Measurements from ENCODE around the gene KRTAP10-4. TPM values are rescaled to one million over a fixed set of nuclear protein-coding genes. Genes with fewer than 3 reads are reported as not detected.

KRTAP10-4 gene
- total and polyA plus RNA-seq, 2 donors (not counting 1 experiment from before 2014, with no cell fraction given), result not detected

GRCh38 chr21:44583089-44583799 is 9.7 kb downstream of the KRTAP10-4 start:
- peaks cover 3 to 43% (median 19%) of the 10 kb centered on the region in 3 donors for H3K9me3 ChIP-seq (ENCODE audit: control extremely low read depth in 1 of 3, control insufficient read depth in 2 of 3, insufficient read depth in 1 of 3, low read length in 2 of 3)
- no peaks in the 10 kb centered on the region for H3K79me2 ChIP-seq (ENCODE audit: control insufficient read depth, insufficient read depth, low read length)
- H3K9me3 Mint-ChIP-seq (ENCODE audit: insufficient read depth), result peaks cover 4% of the 10 kb centered on the region
- ChIA-PET CTCF (no interaction called here), POLR2A (no interaction called here)
- no peak overlapping the region for H3K4me3 ChIP-seq (ENCODE audit: control extremely low read depth in 1 of 5, extremely low read depth in 1 of 5, insufficient read depth in 1 of 5, low read depth in 2 of 5, low read length in 4 of 5)
- peaks cover 53% of the 10 kb centered on the region for H3K27me3 Mint-ChIP-seq
- no peak overlapping the region for H3K27ac ChIP-seq (ENCODE audit: low read length in 2 of 2)
- H4K20me1 ChIP-seq (ENCODE audit: control insufficient read depth, insufficient read depth, low read length, poor library complexity, severe bottlenecking), result no peaks in the 10 kb centered on the region
- intact Hi-C loops (cut with micrococcal nuclease), result no loop called here
- no peak overlapping the region for H2AFZ ChIP-seq (ENCODE audit: insufficient read depth, low read depth, low read length, poor library complexity, severe bottlenecking)
- H3K4me2 ChIP-seq (replicated peaks; ENCODE audit: low read depth, low read length, poor library complexity, severe bottlenecking), result no peak overlapping the region
- no peak overlapping the region for H3K27ac Mint-ChIP-seq
- no peak overlapping the region for H3K4me3 Mint-ChIP-seq
- H3K36me3 ChIP-seq (replicated peaks in 1 of 2; ENCODE audit: control extremely low read depth in 1 of 2, control insufficient read depth in 1 of 2, extremely low read depth in 1 of 2, insufficient read depth in 2 of 2, low read length in 1 of 2), result no peaks in the 10 kb centered on the region
- no peaks in the 10 kb centered on the region for H3K4me1 ChIP-seq (ENCODE audit: control insufficient read depth in 2 of 2, insufficient read depth in 2 of 2, low read length in 2 of 2)
- no peak for TF ChIP-seq CTCF (IDR thresholded peaks at IDR 0.05)
- no peak for TF ChIP-seq EZH2 (IDR thresholded peaks at IDR 0.05; ENCODE audit: borderline replicate concordance, insufficient read depth, low read depth, low read length, poor library complexity, severe bottlenecking)
- H3K4me1 Mint-ChIP-seq, result no peaks in the 10 kb centered on the region
- 72% methylated on average over 9 of the region's 11 CpGs for WGBS (ENCODE audit: insufficient coverage)
- no peak overlapping the region for H3K9ac ChIP-seq (ENCODE audit: low read length)
- ATAC-seq (ENCODE audit: low read depth) (no peak), DNase-seq (no peak)
- H3K27me3 ChIP-seq (replicated peaks in 1 of 4; ENCODE audit: control extremely low read depth in 1 of 4, control insufficient read depth in 3 of 4, insufficient read depth in 4 of 4, low read length in 3 of 4), result peaks cover 0 to 18% (median 5%) of the 10 kb centered on the region in 4 experiments

- Histone ChIP-seq H3K4me2 (replicated peaks; ENCODE audit: low read depth, low read length, poor library complexity, severe bottlenecking) (no peak overlapping the region), H3K36me3 (replicated peaks in 1 of 2; ENCODE audit: control extremely low read depth in 1 of 2, control insufficient read depth in 1 of 2, extremely low read depth in 1 of 2, insufficient read depth in 2 of 2, low read length in 1 of 2) (no peaks in the 10 kb centered on the region), H3K9ac (ENCODE audit: low read length) (no peak overlapping the region), H2AFZ (ENCODE audit: insufficient read depth, low read depth, low read length, poor library complexity, severe bottlenecking) (no peak overlapping the region), H3K27me3 (replicated peaks in 1 of 4; ENCODE audit: control extremely low read depth in 1 of 4, control insufficient read depth in 3 of 4, insufficient read depth in 4 of 4, low read length in 3 of 4) (peaks cover 0 to 18% (median 5%) of the 10 kb centered on the region in 4 experiments), H3K79me2 (ENCODE audit: control insufficient read depth, insufficient read depth, low read length) (no peaks in the 10 kb centered on the region), H3K4me1 (ENCODE audit: control insufficient read depth in 2 of 2, insufficient read depth in 2 of 2, low read length in 2 of 2) (no peaks in the 10 kb centered on the region), H3K27ac (ENCODE audit: low read length in 2 of 2) (no peak overlapping the region), H4K20me1 (ENCODE audit: control insufficient read depth, insufficient read depth, low read length, poor library complexity, severe bottlenecking) (no peaks in the 10 kb centered on the region), H3K4me3 (ENCODE audit: control extremely low read depth in 1 of 5, extremely low read depth in 1 of 5, insufficient read depth in 1 of 5, low read depth in 2 of 5, low read length in 4 of 5) (no peak overlapping the region), H3K9me3 (ENCODE audit: control extremely low read depth in 1 of 3, control insufficient read depth in 2 of 3, insufficient read depth in 1 of 3, low read length in 2 of 3) (peaks cover 3 to 38% (median 19%) of the 10 kb centered on the region in 3 donors)
- DNase-seq, result no peak
- CTCF ChIA-PET, result no interaction called here
- intact Hi-C loops (cut with micrococcal nuclease), result no loop called here
- WGBS (ENCODE audit: insufficient coverage), result 80% methylated on average over 4 of the region's 6 CpGs
- POLR2A ChIA-PET, result no interaction called here
- H3K4me3 Mint-ChIP-seq, result no peak overlapping the region
- TF ChIP-seq CTCF (IDR thresholded peaks at IDR 0.05), result no peak
- TF ChIP-seq EZH2 (IDR thresholded peaks at IDR 0.05; ENCODE audit: borderline replicate concordance, insufficient read depth, low read depth, low read length, poor library complexity, severe bottlenecking), result no peak
- H3K4me1 Mint-ChIP-seq, result no peaks in the 10 kb centered on the region
- H3K27ac Mint-ChIP-seq, result no peak overlapping the region
- peaks cover 53% of the 10 kb centered on the region for H3K27me3 Mint-ChIP-seq
- peaks cover 4% of the 10 kb centered on the region for H3K9me3 Mint-ChIP-seq (ENCODE audit: insufficient read depth)
- ATAC-seq (ENCODE audit: low read depth), result no peak
Observed at GRCh38 chr21:44583800-44584147, 10.2 kb downstream of the KRTAP10-4 start.
